Upper lobe of left lung (tissue), 6 donors: Measurements from ENCODE around the gene NEDD4L. TPM values are rescaled to one million over a fixed set of nuclear protein-coding genes. Genes with fewer than 3 reads are reported as not detected.
A peak's percentile ranks its signal among the peaks of the same experiment; 100 is the strongest.

ENCODE experiments used
- ATAC-seq, 2 donors: fragments of 200-7000 bp; cut with Tn5 transposase; one replicate each; pipeline ENCODE4 v1.9.1; 2022; ENCODE audit warnings: mild to moderate bottlenecking in 2 of 2, moderate library complexity in 2 of 2; ENCODE audit not compliant: low FRiP score in 2 of 2
- DNase-seq, 2 donors: peaks; one replicate each; pipeline ENCODE4 v3.0.0-alpha.2; 2019 to 2020
- H3K27ac ChIP-seq, 4 donors: fragments of 200-600 bp; sonication (generic); one replicate each; pipeline ENCODE4 v1.5.1; 2016 to 2019
- H3K27me3 ChIP-seq, 4 donors: fragments of 200-600 bp; sonication (generic); one replicate each; pipeline ENCODE4 v1.5.1; 2017 to 2019
- H3K36me3 ChIP-seq, 4 donors: fragments of 200-600 bp; sonication (generic); one replicate each; pipeline ENCODE4 v1.5.1; 2016 to 2019
- H3K4me1 ChIP-seq, 4 donors: fragments of 200-600 bp; sonication (generic); one replicate each; pipeline ENCODE4 v1.5.1; 2018 to 2019
- H3K4me3 ChIP-seq, 4 donors: fragments of 200-600 bp; sonication (generic); one replicate each; pipeline ENCODE4 v1.5.1; 2017 to 2019; ENCODE audit warnings: mild to moderate bottlenecking in 2 of 4, moderate library complexity in 1 of 4
- H3K9me3 ChIP-seq, 4 donors: fragments of 200-600 bp; sonication (generic); one replicate each; pipeline ENCODE4 v1.5.1; 2018 to 2019
- EP300 ChIP-seq, 4 donors: sonication (generic); formaldehyde crosslinking; IDR thresholded peaks; one replicate each; pipeline ENCODE4 v1.5.1; 2017; ENCODE audit warnings: antibody characterized with exemption in 4 of 4, control low read depth in 2 of 4
- POLR2A ChIP-seq, 4 donors: fragments of 450-650 bp; IDR thresholded peaks; one replicate each; pipeline ENCODE4 v1.5.1; 2016 to 2017; ENCODE audit warnings: antibody characterized with exemption in 4 of 4, mild to moderate bottlenecking in 2 of 4
- POLR2AphosphoS5 ChIP-seq, 2 donors: sonication (generic); formaldehyde crosslinking; IDR thresholded peaks; one replicate each; pipeline ENCODE4 v1.5.1; 2017; ENCODE audit warnings: antibody characterized with exemption in 2 of 2
- WGBS, 2 donors: methylation state at CpG; one replicate each; pipeline ENCODE4 v1.1.5; 2017 to 2018; 5-methylcytosine and 5-hydroxymethylcytosine counted together
- total RNA-seq, 6 donors: library from RNA; depleted of rRNA in 4 of 6; stranded (reverse); fragments of >200 nt in 4 of 6; gene quantifications; one replicate each; pipeline versions ENCODE4 v1.1.0 to v1.2.1, GENCODE V29; 2016 to 2021
- TF ChIP-seq, protein P1 (sequence below), 6 experiments: fragments of 450-650 bp in 4 of 6; fragments of 200-600 bp in 2 of 6; sonication (generic) in 2 of 6; IDR thresholded peaks; one replicate each; pipeline ENCODE4 v1.5.1; 2016 to 2019; ENCODE audit warnings: antibody characterized with exemption in 6 of 6
- donor health status: DM: no; HTN: no; CAD: no; lungs with moderate emphysema.
- donor health status: DM: no; HTN: yes; CAD: no; lungs with severe emphysema.

Gene NEDD4L
- total RNA-seq, 6 donors from 2014 or later = 148 to 491 (median 300) TPM

- Histone ChIP-seq H3K27ac (no peak overlapping the region), H3K9me3 (no peaks in the 10 kb centered on the region), H3K4me3 (no peak overlapping the region), H3K27me3 (no peaks in the 10 kb centered on the region), H3K4me1 (peaks cover 0 to 7% (median 6%) of the 10 kb centered on the region in 4 donors), H3K36me3 (peaks cover 0 to 60% (median 33%) of the 10 kb centered on the region in 4 donors)
- 90 to 93% methylated on average over 9 of the region's 9 CpGs for WGBS, 2 donors
- ATAC-seq (no peak), DNase-seq (no peak)
- no peak for TF ChIP-seq POLR2AphosphoS5 (IDR thresholded peaks at IDR 0.05)
- TF ChIP-seq, protein P1, sequence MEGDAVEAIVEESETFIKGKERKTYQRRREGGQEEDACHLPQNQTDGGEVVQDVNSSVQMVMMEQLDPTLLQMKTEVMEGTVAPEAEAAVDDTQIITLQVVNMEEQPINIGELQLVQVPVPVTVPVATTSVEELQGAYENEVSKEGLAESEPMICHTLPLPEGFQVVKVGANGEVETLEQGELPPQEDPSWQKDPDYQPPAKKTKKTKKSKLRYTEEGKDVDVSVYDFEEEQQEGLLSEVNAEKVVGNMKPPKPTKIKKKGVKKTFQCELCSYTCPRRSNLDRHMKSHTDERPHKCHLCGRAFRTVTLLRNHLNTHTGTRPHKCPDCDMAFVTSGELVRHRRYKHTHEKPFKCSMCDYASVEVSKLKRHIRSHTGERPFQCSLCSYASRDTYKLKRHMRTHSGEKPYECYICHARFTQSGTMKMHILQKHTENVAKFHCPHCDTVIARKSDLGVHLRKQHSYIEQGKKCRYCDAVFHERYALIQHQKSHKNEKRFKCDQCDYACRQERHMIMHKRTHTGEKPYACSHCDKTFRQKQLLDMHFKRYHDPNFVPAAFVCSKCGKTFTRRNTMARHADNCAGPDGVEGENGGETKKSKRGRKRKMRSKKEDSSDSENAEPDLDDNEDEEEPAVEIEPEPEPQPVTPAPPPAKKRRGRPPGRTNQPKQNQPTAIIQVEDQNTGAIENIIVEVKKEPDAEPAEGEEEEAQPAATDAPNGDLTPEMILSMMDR (IDR thresholded peaks at IDR 0.05) = no peak
- TF ChIP-seq POLR2A (IDR thresholded peaks at IDR 0.05) = no peak
- TF ChIP-seq EP300 (IDR thresholded peaks at IDR 0.05) = no peak
These were observed 353.5 kb downstream of the NEDD4L start for GRCh38 chr18:58397385-58398132.

- WGBS, 2 donors = 86 to 92% methylated on average over 11 of the region's 11 CpGs
- Histone ChIP-seq H3K4me3 (no peak overlapping the region), H3K4me1 (peaks cover 0 to 14% (median 14%) of the 10 kb centered on the region in 4 donors), H3K27me3 (no peaks in the 10 kb centered on the region), H3K9me3 (no peaks in the 10 kb centered on the region), H3K27ac (no peak overlapping the region), H3K36me3 (peaks cover 0 to 48% (median 26%) of the 10 kb centered on the region in 4 donors)
- TF ChIP-seq, protein P1 (IDR thresholded peaks at IDR 0.05) = no peak
- TF ChIP-seq POLR2A (IDR thresholded peaks at IDR 0.05) = no peak
- DNase-seq (peak in 1 of 2 donors; percentile 9), ATAC-seq (no peak)
These were observed 354.8 kb downstream of the NEDD4L start for GRCh38 chr18:58398648-58399398.

DNA sequence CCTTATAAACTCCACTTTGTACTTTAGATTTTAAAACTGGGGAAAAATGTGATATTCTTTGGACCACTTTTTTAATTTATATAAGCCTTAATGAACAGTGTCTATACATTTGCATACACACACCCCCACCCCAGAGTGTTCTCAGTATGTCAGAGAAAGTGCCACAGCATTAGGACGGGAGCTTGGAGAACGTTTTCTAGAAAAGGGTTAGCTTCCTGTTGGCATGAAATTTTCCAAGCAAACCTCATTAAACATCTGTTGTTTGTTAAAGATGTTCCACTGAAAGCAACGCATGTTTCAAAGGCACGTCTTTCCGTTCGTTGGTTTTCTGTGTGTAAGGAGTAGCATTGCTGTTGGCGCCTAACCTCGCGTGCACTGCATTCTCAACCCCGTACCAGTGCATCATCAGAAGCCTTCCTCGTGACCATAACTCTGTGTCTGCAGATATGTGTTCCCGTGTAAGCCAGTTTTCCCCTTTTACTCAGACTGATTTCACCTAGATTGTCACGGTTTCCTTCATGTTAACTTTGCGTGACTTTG, 356.4 kb downstream of the NEDD4L start:
- WGBS, 2 donors = 76 to 85% methylated on average over 14 of the region's 14 CpGs
- Histone ChIP-seq H3K4me3 (no peak overlapping the region), H3K36me3 (peaks cover 0 to 35% (median 16%) of the 10 kb centered on the region in 4 donors), H3K27me3 (no peaks in the 10 kb centered on the region), H3K27ac (no peak overlapping the region), H3K9me3 (no peaks in the 10 kb centered on the region), H3K4me1 (peaks cover 0 to 14% (median 14%) of the 10 kb centered on the region in 4 donors)
- ATAC-seq (no peak), DNase-seq (no peak)
- TF ChIP-seq POLR2A (IDR thresholded peaks at IDR 0.05) (no peak), EP300 (IDR thresholded peaks at IDR 0.05) (no peak), POLR2AphosphoS5 (IDR thresholded peaks at IDR 0.05) (no peak)
- TF ChIP-seq, protein P1 (IDR thresholded peaks at IDR 0.05) = no peak

DNA sequence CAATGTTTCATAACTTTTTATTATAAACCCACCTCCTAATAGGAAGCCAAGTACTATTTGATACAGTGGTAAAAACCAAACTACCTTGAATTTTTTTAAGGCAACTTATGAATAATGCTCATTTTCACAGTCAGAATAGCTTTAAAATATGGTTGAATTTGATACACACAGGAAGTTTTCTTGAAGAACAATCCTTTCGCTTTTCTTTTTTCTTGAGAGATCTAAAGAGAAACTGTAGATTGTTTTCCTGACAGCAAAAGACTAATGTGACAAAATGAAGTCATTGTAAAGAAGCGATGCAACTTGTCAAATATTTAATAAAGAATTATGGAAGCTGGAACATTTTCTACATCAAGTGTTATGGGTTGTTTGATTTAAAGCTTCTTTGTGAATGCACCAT, 357.2 kb downstream of the NEDD4L start:
- no peak for ATAC-seq
- peaks cover 0 to 14% (median 14%) of the 10 kb centered on the region in 4 donors for H3K4me1 ChIP-seq
- H3K27me3 ChIP-seq = no peaks in the 10 kb centered on the region
- TF ChIP-seq POLR2AphosphoS5 (IDR thresholded peaks at IDR 0.05) (no peak), EP300 (IDR thresholded peaks at IDR 0.05) (no peak), POLR2A (IDR thresholded peaks at IDR 0.05) (no peak)
- TF ChIP-seq, protein P1 (IDR thresholded peaks at IDR 0.05) = no peak
- no peak overlapping the region for H3K27ac ChIP-seq
- no peak for DNase-seq
- H3K9me3 ChIP-seq = no peaks in the 10 kb centered on the region
- 74 to 93% methylated on average over 2 of the region's 2 CpGs for WGBS, 2 donors
- no peak overlapping the region for H3K4me3 ChIP-seq
- peaks cover 0 to 29% (median 11%) of the 10 kb centered on the region in 4 donors for H3K36me3 ChIP-seq
